Vagina (tissue), 2 donors: ENCODE results near the gene BDH1.

Source experiments
- CTCF ChIP-seq, 3 experiments: fragments of 450-650 bp in 2 of 3; fragments of 200-600 bp in 1 of 3; sonication (generic) in 1 of 3; IDR thresholded peaks; one replicate each; pipeline ENCODE4 v1.5.1; 2017 to 2019; ENCODE audit warnings: antibody characterized with exemption in 3 of 3, mild to moderate bottlenecking in 2 of 3, moderate library complexity in 2 of 3
- POLR2A ChIP-seq, 2 donors: fragments of 450-650 bp; IDR thresholded peaks; one replicate each; pipeline ENCODE4 v1.6.1; 2017; ENCODE audit warnings: antibody characterized with exemption in 2 of 2, mild to moderate bottlenecking in 2 of 2, moderate library complexity in 2 of 2
- POLR2AphosphoS5 ChIP-seq, 2 donors: sonication (generic); formaldehyde crosslinking; IDR thresholded peaks; one replicate each; pipeline ENCODE4 v1.9.0; 2017; ENCODE audit warnings: antibody characterized with exemption in 2 of 2, mild to moderate bottlenecking in 2 of 2, low read depth in 1 of 2; ENCODE audit not compliant: insufficient read depth in 1 of 2

GRCh38 chr3:197482001-197482400, 73.8 kb downstream of the BDH1 start:
- TF ChIP-seq POLR2A (IDR thresholded peaks at IDR 0.05) (no peak), CTCF (IDR thresholded peaks at IDR 0.05) (no peak), POLR2AphosphoS5 (IDR thresholded peaks at IDR 0.05; ENCODE audit: insufficient read depth in 1 of 2, low read depth in 1 of 2) (peak in 1 of 2 donors; percentile 66)
